H1 (cell line): Measurements from ENCODE around the gene DGKI. TPM values are rescaled to one million over a fixed set of nuclear protein-coding genes. Genes with fewer than 3 reads are reported as not detected.

ENCODE experiments used
- CTCF ChIA-PET: fragments of 300-600 bp; sonication (Branson Sonifier 250); formaldehyde crosslinking; loops from one replicate; lab custom pipeline; 2021; ENCODE audit not compliant: partially characterized antibody; lab: Charles Lee
- POLR2A ChIA-PET: fragments of 300-600 bp; sonication (Branson Sonifier 250); formaldehyde crosslinking; loops from one replicate; lab custom pipeline; 2021; ENCODE audit warnings: inconsistent platforms; ENCODE audit not compliant: partially characterized antibody; lab: Charles Lee
- DNase-seq, 2 experiments: peaks; one replicate each; pipeline versions ENCODE4 v3.0.0 to v3.0.0-alpha.2; 2010 to 2022; ENCODE audit warnings: low spot score in 2 of 2, low read depth in 1 of 2, mixed read lengths in 1 of 2
- FAIRE-seq: peaks from 2 replicates; lab custom pipeline; 2011; peaks lifted over from hg19 to GRCh38; lab: Jason Lieb, UNC
- H2AFZ ChIP-seq: 2 replicates; pipeline ENCODE4 v1.8.1; 2012; ENCODE audit warnings: low read length, inconsistent platforms
- H2AK5ac ChIP-seq: 2 replicates; pipeline ENCODE4 v1.6.1; 2013; ENCODE audit warnings: low read depth, low read length
- H2BK120ac ChIP-seq: replicated peaks from 2 replicates; pipeline ENCODE3; 2013; ENCODE audit warnings: low read depth, low read length, inconsistent platforms
- H2BK12ac ChIP-seq: 2 replicates; pipeline ENCODE4 v1.6.1; 2013; ENCODE audit warnings: low read depth, low read length
- H2BK15ac ChIP-seq: 2 replicates; pipeline ENCODE4 v1.6.1; 2013; ENCODE audit warnings: low read length
- H2BK20ac ChIP-seq: 2 replicates; pipeline ENCODE4 v1.6.1; 2013; ENCODE audit warnings: low read length
- H2BK5ac ChIP-seq: 2 replicates; pipeline ENCODE4 v1.6.1; 2013; ENCODE audit warnings: low read depth, low read length
- H3K14ac ChIP-seq: 2 replicates; pipeline ENCODE4 v1.6.1; 2013; ENCODE audit warnings: inconsistent platforms; ENCODE audit not compliant: insufficient read length
- H3K18ac ChIP-seq: 2 replicates; pipeline ENCODE4 v1.6.1; 2013; ENCODE audit warnings: low read length; ENCODE audit errors: extremely low read depth
- H3K23ac ChIP-seq: 2 replicates; pipeline ENCODE4 v1.6.1; 2013; ENCODE audit warnings: inconsistent platforms; ENCODE audit not compliant: insufficient read length
- H3K23me2 ChIP-seq: 2 replicates; pipeline ENCODE4 v1.6.1; 2013; ENCODE audit warnings: low read depth, low read length
- H3K27ac ChIP-seq: 2 replicates; pipeline ENCODE4 v1.6.1; 2011; ENCODE audit warnings: low read depth, low read length, inconsistent platforms
- H3K27me3 ChIP-seq, 4 experiments: replicated peaks in 1 of 4; 1 replicate in 1 of 4; 2 replicates in 3 of 4; pipeline versions ENCODE4 v1.6.1 to v1.8.1; 2011 to 2013; ENCODE audit warnings: low read length in 3 of 4, mild to moderate bottlenecking in 3 of 4, inconsistent platforms in 2 of 4, mixed read lengths in 2 of 4, moderate library complexity in 1 of 4; ENCODE audit not compliant: control insufficient read depth in 3 of 4, insufficient read depth in 3 of 4; ENCODE audit errors: extremely low read depth in 1 of 4
- H3K36me3 ChIP-seq, 4 experiments: 2 replicates each; pipeline versions ENCODE4 v1.6.1 to v1.8.1; 2011 to 2013; ENCODE audit warnings: mild to moderate bottlenecking in 4 of 4, low read length in 3 of 4, moderate library complexity in 2 of 4, control low read depth in 1 of 4, inconsistent platforms in 1 of 4; ENCODE audit not compliant: insufficient read depth in 4 of 4, control insufficient read depth in 2 of 4
- H3K4ac ChIP-seq: replicated peaks from 2 replicates; pipeline ENCODE3; 2013; ENCODE audit warnings: low read length, low read depth, mixed read lengths, inconsistent platforms; ENCODE audit not compliant: insufficient read length
- H3K4me1 ChIP-seq, 4 experiments: replicated peaks in 1 of 4; 1 replicate in 1 of 4; 2 replicates in 3 of 4; pipeline versions ENCODE4 v1.6.1 to v1.8.1; 2011 to 2013; ENCODE audit warnings: low read length in 3 of 4, inconsistent platforms in 2 of 4, mixed read lengths in 1 of 4; ENCODE audit not compliant: insufficient read depth in 4 of 4, control insufficient read depth in 3 of 4
- H3K4me2 ChIP-seq, 2 experiments: 2 replicates each; pipeline versions ENCODE4 v1.6.1 to v1.8.1; 2011 to 2013; ENCODE audit warnings: low read depth in 2 of 2, low read length in 2 of 2, control low read depth in 1 of 2, inconsistent platforms in 1 of 2, mild to moderate bottlenecking in 1 of 2; ENCODE audit not compliant: insufficient read depth in 1 of 2
- H3K4me3 ChIP-seq, 4 experiments: fragments of 200-600, 300-600 bp in 1 of 4; sonication (generic), shearing (Covaris generic), sonication (Bioruptor Twin) in 1 of 4; 2 replicates each; pipeline versions ENCODE4 v1.5.1 to v1.8.1; 2011 to 2016; ENCODE audit warnings: low read length in 4 of 4, low read depth in 3 of 4, control low read depth in 2 of 4, inconsistent platforms in 2 of 4, mild to moderate bottlenecking in 2 of 4, mixed read lengths in 1 of 4, moderate library complexity in 1 of 4; ENCODE audit not compliant: insufficient read depth in 2 of 4; ENCODE audit errors: extremely low read depth in 1 of 4
- H3K56ac ChIP-seq: replicated peaks from 2 replicates; pipeline ENCODE3; 2013; ENCODE audit warnings: low read depth, mild to moderate bottlenecking, mixed read lengths, low read length, inconsistent platforms; ENCODE audit not compliant: insufficient read length
- H3K79me1 ChIP-seq: 2 replicates; pipeline ENCODE4 v1.6.1; 2013; ENCODE audit warnings: low read depth, low read length, control low read depth
- H3K79me2 ChIP-seq, 2 experiments: 2 replicates each; pipeline versions ENCODE4 v1.6.1 to v1.8.1; 2012 to 2013; ENCODE audit warnings: low read length in 2 of 2, mild to moderate bottlenecking in 2 of 2, inconsistent platforms in 1 of 2; ENCODE audit not compliant: insufficient read depth in 2 of 2, control insufficient read depth in 1 of 2
- H3K9ac ChIP-seq, 4 experiments: replicated peaks in 1 of 4; 1 replicate in 1 of 4; 2 replicates in 3 of 4; pipeline versions ENCODE4 v1.6.1 to v1.8.1; 2011 to 2013; ENCODE audit warnings: low read depth in 3 of 4, low read length in 3 of 4, control low read depth in 2 of 4, mild to moderate bottlenecking in 2 of 4, moderate library complexity in 2 of 4, inconsistent platforms in 1 of 4; ENCODE audit errors: extremely low read depth in 1 of 4
- H3K9me3 ChIP-seq, 2 experiments: 2 replicates each; pipeline versions ENCODE4 v1.6.1 to v1.8.1; 2012 to 2013; ENCODE audit warnings: mild to moderate bottlenecking in 2 of 2, moderate library complexity in 2 of 2, control low read depth in 1 of 2, inconsistent platforms in 1 of 2, low read depth in 1 of 2, low read length in 1 of 2, mixed read lengths in 1 of 2; ENCODE audit not compliant: insufficient read depth in 2 of 2
- H4K20me1 ChIP-seq, 2 experiments: replicated peaks in 1 of 2; 2 replicates each; pipeline versions ENCODE3 to v1.8.1; 2011 to 2013; ENCODE audit warnings: inconsistent platforms in 2 of 2, low read length in 2 of 2, mild to moderate bottlenecking in 1 of 2; ENCODE audit not compliant: insufficient read depth in 2 of 2, control insufficient read depth in 1 of 2
- H4K5ac ChIP-seq: 2 replicates; pipeline ENCODE4 v1.6.1; 2013; ENCODE audit warnings: low read length, low read depth, mixed read lengths, inconsistent platforms; ENCODE audit not compliant: insufficient read length
- H4K8ac ChIP-seq: 2 replicates; pipeline ENCODE4 v1.8.0; 2013; ENCODE audit warnings: mild to moderate bottlenecking, moderate library complexity, low read length, inconsistent platforms; ENCODE audit not compliant: insufficient read depth; ENCODE audit errors: extremely low read depth
- H4K91ac ChIP-seq: replicated peaks from 2 replicates; pipeline ENCODE3; 2013; ENCODE audit warnings: low read length, mixed read lengths, inconsistent platforms; ENCODE audit not compliant: insufficient read length
- KDM1A ChIP-seq: fragments of 200-600, 300-600 bp; sonication (generic); IDR thresholded peaks from 2 replicates; pipeline ENCODE4 v1.7.1; 2016; ENCODE audit warnings: mild to moderate bottlenecking, low read length, borderline replicate concordance
- SP1 ChIP-seq: IDR thresholded peaks from 2 replicates; pipeline ENCODE4 v1.6.1; 2011; ENCODE audit warnings: low read depth, low read length
- WGBS, 2 experiments: shearing (Covaris generic) in 1 of 2; methylation state at CpG; one replicate each; pipeline versions ENCODE4 v1.1.6 to v1.1.7; 2013 to 2015; ENCODE audit warnings: low lambda C conversion rate in 2 of 2, mixed read lengths in 2 of 2, inconsistent platforms in 1 of 2, low coverage in 1 of 2, missing lambda C conversion rate in 1 of 2; ENCODE audit not compliant: insufficient replicate concordance in 2 of 2, insufficient coverage in 1 of 2, insufficient read length in 1 of 2; ENCODE audit errors: extremely low coverage in 1 of 2, missing lambda C conversion rate in 1 of 2; 5-methylcytosine and 5-hydroxymethylcytosine counted together
- polyA plus RNA-seq, 7 experiments: library from polyadenylated mRNA; depleted of rRNA in 3 of 7; stranded (reverse) in 5 of 7; unstranded in 2 of 7; fragments of >200 nt in 5 of 7; fragments of 200-250 nt in 2 of 7; gene quantifications; 1 replicate in 5 of 7; 2 replicates in 1 of 7; 4 replicates in 1 of 7; pipeline versions ENCODE4 v1.2.1 to v1.2.3, GENCODE V29; 2011 to 2013; ENCODE audit warnings: missing spikeins in 2 of 7, mixed read lengths in 2 of 7
- total RNA-seq: library from RNA; stranded (reverse); fragmentation: NEBNext Ultra II Directional; extraction: Animal tissue kit (Norgen Biotek cat#: 25700); gene quantifications from 2 replicates; pipeline ENCODE4 v1.2.1, GENCODE V29; 2021

DGKI gene
- total and polyA plus RNA-seq, 2 of the 8 experiments (the other 6 are each of a cell fraction or from before 2014, with no cell fraction given), result 0.20 to 0.71 TPM

DNA sequence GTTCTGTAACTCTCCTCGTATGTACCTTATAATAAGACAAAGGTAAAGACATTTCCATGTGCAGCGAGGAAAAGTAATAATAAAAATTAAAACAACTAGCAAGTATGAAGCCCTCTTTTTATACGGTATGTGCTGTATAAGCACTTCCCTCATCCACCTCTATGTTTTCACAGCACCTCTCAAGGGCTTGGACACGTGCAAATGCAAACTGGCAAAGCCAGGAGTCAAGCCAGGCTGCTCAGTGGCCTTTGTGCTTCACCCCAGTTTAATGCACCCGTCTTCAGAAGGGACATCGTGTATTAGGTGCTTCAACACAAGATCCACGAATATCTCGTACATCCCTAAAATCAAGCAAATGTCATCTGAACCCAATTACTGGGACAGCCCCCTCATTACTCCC is 1.3 kb upstream of the DGKI start:
- Histone ChIP-seq H3K4me3 (no peak overlapping the region), H2AFZ (no peak overlapping the region), H4K8ac (no peak overlapping the region), H2BK12ac (no peak overlapping the region), H3K9me3 (no peaks in the 10 kb centered on the region), H4K91ac (no peak overlapping the region), H3K36me3 (no peaks in the 10 kb centered on the region), H2BK20ac (no peak overlapping the region), H3K4me2 (peak overlapping the region in 1 of 2 experiments; percentile 76; a peak in 1 of 4 replicates), H3K14ac (no peak overlapping the region), H2BK5ac (no peak overlapping the region), H4K5ac (no peak overlapping the region), H3K4ac (no peak overlapping the region), H3K9ac (no peak overlapping the region), H3K23me2 (peaks cover 7% of the 10 kb centered on the region), H3K27ac (no peak overlapping the region), H3K79me1 (no peaks in the 10 kb centered on the region), H2BK15ac (no peak overlapping the region), H3K56ac (no peak overlapping the region), H2BK120ac (no peak overlapping the region), H3K23ac (no peak overlapping the region), H3K79me2 (no peaks in the 10 kb centered on the region; a peak in 1 of 4 replicates), H4K20me1 (peaks cover 0 to 2% of the 10 kb centered on the region in 2 experiments), H2AK5ac (no peak overlapping the region), H3K4me1 (peaks cover 2 to 10% (median 8%) of the 10 kb centered on the region in 4 experiments; a peak in 6 of 7 replicates), H3K27me3 (peaks cover 24 to 46% (median 37%) of the 10 kb centered on the region in 4 experiments), H3K18ac (no peak overlapping the region)
- 80% methylated on average over 8 of the region's 8 CpGs; no CpG with 5 or more reads in 1 of the 2 experiments for WGBS, 2 experiments
- no peak for FAIRE-seq
- ChIA-PET CTCF (interaction anchor here (0.6 kb wide), 1 partner anchor 1252 kb away, joined by 5 read pairs; no protein-coding TSS in a partner anchor), POLR2A (no interaction called here)
- DNase-seq, result no peak
- TF ChIP-seq SP1 (no peak), KDM1A (no peak)
